GM18858 (cell line): ENCODE results near the gene PVR.
"Not testable (repeated sequence)": the region's sequence is repeated elsewhere in the genome, so short reads cannot be mapped to it uniquely, and the experiment has no call there.

Experiments used
- ATAC-seq: cut with Tn5 transposase; IDR thresholded peaks from one replicate; pipeline ENCODE4 v1.9.1; 2021; ENCODE audit not compliant: unreplicated experiment

The PVR gene

GRCh38 chr19:44698492-44699201 lies 54.9 kb downstream of the PVR start, which contains the start of gene CEACAM16:
TSS of gene CEACAM16 (plus strand) at chr19:44699151. CDS start at chr19:44701457, 2,306 bp downstream.
- ATAC-seq = no peak

GRCh38 chr19:44700547-44700946 lies 56.8 kb downstream of the PVR start:
- ATAC-seq = no peak

- no peak for ATAC-seq
These were observed 57.5 kb downstream of the PVR start for GRCh38 chr19:44701228-44701627.

GRCh38 chr19:44702551-44703176 lies 59.0 kb downstream of the PVR start:
- no peak for ATAC-seq

GRCh38 chr19:44703336-44704078 lies 59.8 kb downstream of the PVR start:
- no peak for ATAC-seq

GRCh38 chr19:44704982-44705381 lies 61.3 kb downstream of the PVR start:
- ATAC-seq = no peak

GRCh38 chr19:44705502-44706010 lies 61.8 kb downstream of the PVR start:
- ATAC-seq = no peak

GRCh38 chr19:44706506-44707236 lies 63.0 kb downstream of the PVR start:
- no peak for ATAC-seq

GRCh38 chr19:44707794-44708193 lies 64.1 kb downstream of the PVR start:
- no peak for ATAC-seq

GRCh38 chr19:44708940-44709339 lies 65.2 kb downstream of the PVR start:
- no peak for ATAC-seq

GRCh38 chr19:44709434-44710266 lies 65.9 kb downstream of the PVR start:
- not testable (repeated sequence) for ATAC-seq

GRCh38 chr19:44710483-44710882 lies 66.8 kb downstream of the PVR start:
- no peak for ATAC-seq

- ATAC-seq = no peak
These were observed 69.3 kb downstream of the PVR start for GRCh38 chr19:44712864-44713515.
